WTC11 (cell line): Measurements from ENCODE around the gene NOB1. TPM values are rescaled to one million over a fixed set of nuclear protein-coding genes. Genes with fewer than 3 reads are reported as not detected.

ENCODE experiments used
- ATAC-seq: fragments of 200-7000 bp; cut with Tn5 transposase; 2 replicates; pipeline ENCODE4 v1.10.0; 2021; ENCODE audit warnings: mild to moderate bottlenecking, moderate library complexity
- CTCF ChIA-PET: fragments of 300-600 bp; sonication (Branson Sonifier 250); formaldehyde crosslinking; loops from one replicate; lab custom pipeline; 2021; ENCODE audit warnings: antibody characterized with exemption; lab: Charles Lee
- POLR2A ChIA-PET: fragments of 350-600 bp; sonication (Branson Sonifier 250); formaldehyde crosslinking; loops from one replicate; lab custom pipeline; 2021; ENCODE audit warnings: antibody characterized with exemption; lab: Charles Lee
- DNase-seq: peaks from one replicate; pipeline ENCODE4 v3.0.0; 2021; ENCODE audit warnings: low spot score
- H3K27ac Mint-ChIP-seq: 2 replicates; pipeline ENCODE4 v1.8.0; 2021; ENCODE audit warnings: mixed read lengths
- H3K27me3 Mint-ChIP-seq: 2 replicates; pipeline ENCODE4 v1.8.0; 2021; ENCODE audit warnings: low read depth, mild to moderate bottlenecking, moderate library complexity, mixed read lengths
- H3K36me3 Mint-ChIP-seq: 2 replicates; pipeline ENCODE4 v1.8.0; 2021; ENCODE audit warnings: mixed read lengths
- H3K4me1 Mint-ChIP-seq: 2 replicates; pipeline ENCODE4 v1.8.0; 2022; ENCODE audit warnings: mixed read lengths
- H3K4me3 Mint-ChIP-seq: 2 replicates; pipeline ENCODE4 v1.8.0; 2021; ENCODE audit warnings: mild to moderate bottlenecking, moderate library complexity, mixed read lengths
- H3K9me3 Mint-ChIP-seq: 2 replicates; pipeline ENCODE4 v1.8.0; 2021; ENCODE audit warnings: mixed read lengths
- CREM ChIP-seq: sonication (generic); formaldehyde crosslinking; IDR thresholded peaks from 2 replicates; pipeline ENCODE4 v1.8.1; 2022; ENCODE audit warnings: mild to moderate bottlenecking, missing genetic modification reagents, moderate library complexity
- ELF4 ChIP-seq: sonication (generic); formaldehyde crosslinking; IDR thresholded peaks from 2 replicates; pipeline ENCODE4 v1.8.1; 2022; ENCODE audit warnings: low read depth, mild to moderate bottlenecking, moderate library complexity, missing genetic modification reagents
- FOXJ3 ChIP-seq: sonication (generic); formaldehyde crosslinking; IDR thresholded peaks from 2 replicates; pipeline ENCODE4 v1.9.0; 2021; ENCODE audit warnings: missing genetic modification reagents, mild to moderate bottlenecking, borderline replicate concordance
- FOXK1 ChIP-seq: sonication (generic); formaldehyde crosslinking; IDR thresholded peaks from 2 replicates; pipeline ENCODE4 v1.8.0; 2022; ENCODE audit warnings: mild to moderate bottlenecking, moderate library complexity, missing genetic modification reagents
- GRHL2 ChIP-seq: fragments of 250-450 bp; sonication (Bioruptor Pico); IDR thresholded peaks from 2 replicates; pipeline ENCODE4 v1.8.0; 2022; ENCODE audit warnings: mild to moderate bottlenecking, moderate library complexity; ENCODE audit not compliant: insufficient replicate concordance, severe bottlenecking
- MYBL2 ChIP-seq: sonication (generic); formaldehyde crosslinking; IDR thresholded peaks from 2 replicates; pipeline ENCODE4 v1.8.1; 2023; ENCODE audit warnings: mild to moderate bottlenecking, moderate library complexity, missing genetic modification reagents
- NR2C2 ChIP-seq: sonication (generic); formaldehyde crosslinking; IDR thresholded peaks from 2 replicates; pipeline ENCODE4 v1.8.0; 2022; ENCODE audit warnings: mild to moderate bottlenecking, missing genetic modification reagents
- PREB ChIP-seq: sonication (generic); formaldehyde crosslinking; IDR thresholded peaks from 2 replicates; pipeline ENCODE4 v1.8.1; 2022; ENCODE audit warnings: mild to moderate bottlenecking, missing genetic modification reagents, moderate library complexity, borderline replicate concordance
- SMAD4 ChIP-seq: sonication (generic); formaldehyde crosslinking; IDR thresholded peaks from 2 replicates; pipeline ENCODE4 v1.8.0; 2022; ENCODE audit warnings: mild to moderate bottlenecking, missing genetic modification reagents
- TP53 ChIP-seq: sonication (generic); formaldehyde crosslinking; IDR thresholded peaks from 2 replicates; pipeline ENCODE4 v1.8.1; 2023; ENCODE audit warnings: mild to moderate bottlenecking, missing genetic modification reagents
- ZNF121 ChIP-seq: sonication (generic); formaldehyde crosslinking; IDR thresholded peaks from 2 replicates; pipeline ENCODE4 v1.8.0; 2023; ENCODE audit warnings: missing genetic modification reagents
- ZNF671 ChIP-seq: fragments of 250-450 bp; sonication (Bioruptor Pico); IDR thresholded peaks from 2 replicates; pipeline ENCODE4 v1.8.0; 2021; ENCODE audit warnings: mild to moderate bottlenecking
- total RNA-seq: library from RNA; stranded (reverse); gene quantifications from 3 replicates; pipeline ENCODE4 v1.2.3, GENCODE V29; 2021
- TF ChIP-seq, protein P1 (sequence below): fragments of 250-450 bp; sonication (Bioruptor Pico); IDR thresholded peaks from 2 replicates; pipeline ENCODE4 v1.9.0; 2021; ENCODE audit warnings: mild to moderate bottlenecking
- TF ChIP-seq, protein P2 (sequence below): sonication (generic); formaldehyde crosslinking; IDR thresholded peaks from 2 replicates; pipeline ENCODE4 v1.8.0; 2023; ENCODE audit warnings: mild to moderate bottlenecking, missing genetic modification reagents
- TF ChIP-seq, protein P3 (sequence below): sonication (generic); formaldehyde crosslinking; conservative IDR thresholded peaks from 2 replicates; pipeline ENCODE4 v1.8.1; 2023; ENCODE audit warnings: mild to moderate bottlenecking, low read depth, missing genetic modification reagents, moderate library complexity
- TF ChIP-seq, protein P4 (sequence below): fragments of 250-450 bp; sonication (Bioruptor Pico); IDR thresholded peaks from 2 replicates; pipeline ENCODE4 v1.9.0; 2021; ENCODE audit warnings: moderate library complexity, mild to moderate bottlenecking, inconsistent platforms, borderline replicate concordance
- TF ChIP-seq, protein P5 (sequence below): sonication (generic); formaldehyde crosslinking; IDR thresholded peaks from 2 replicates; pipeline ENCODE4 v1.8.1; 2023; ENCODE audit warnings: mild to moderate bottlenecking, missing genetic modification reagents, moderate library complexity

Gene NOB1
- total RNA-seq, 1 experiment from 2014 or later: 88.0 TPM

DNA sequence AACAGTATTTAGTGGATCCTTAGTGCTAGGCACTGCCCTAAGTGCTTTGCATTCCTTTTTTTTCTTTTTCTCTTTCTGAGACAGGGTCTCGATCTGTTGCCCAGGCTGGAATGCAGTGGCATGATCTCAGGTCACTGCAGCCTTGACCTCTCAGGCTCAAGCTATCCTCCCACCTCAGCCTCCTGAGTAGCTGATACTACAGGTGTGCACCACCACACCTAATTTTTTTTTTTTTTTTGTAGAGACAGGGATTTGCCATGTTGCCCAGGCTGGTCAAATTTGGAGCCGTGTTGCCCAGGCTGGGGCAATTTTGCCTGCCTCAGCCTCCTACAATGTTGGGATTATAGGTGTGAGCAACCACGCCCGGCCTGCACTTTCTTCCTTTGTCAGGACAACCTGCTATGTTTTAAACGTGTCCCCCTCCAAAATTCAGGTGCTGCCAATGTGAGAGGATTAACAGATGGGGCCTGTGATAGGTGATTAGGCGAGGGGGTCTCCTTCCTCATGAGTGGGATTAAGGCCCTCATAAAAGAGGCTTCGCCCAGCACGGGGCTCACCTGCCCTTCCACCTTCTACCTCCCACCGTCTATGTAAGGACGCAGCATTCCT, 33.8 kb downstream of the NOB1 start:
- no peak for DNase-seq
- no peak for ATAC-seq
- Mint-ChIP-seq H3K27ac (peak overlapping the region; percentile 15; the same call in 1 of the 2 replicates), H3K27me3 (no peaks in the 10 kb centered on the region), H3K36me3 (no peaks in the 10 kb centered on the region), H3K4me3 (no peak overlapping the region), H3K9me3 (no peaks in the 10 kb centered on the region), H3K4me1 (peaks cover 13% of the 10 kb centered on the region)
- TF ChIP-seq TP53 (no peak), MYBL2 (CRISPR knock-in tag) (no peak), SMAD4 (CRISPR knock-in tag) (no peak), FOXJ3 (CRISPR knock-in tag) (no peak), PREB (CRISPR knock-in tag) (no peak), CREM (CRISPR knock-in tag) (no peak), ZNF121 (CRISPR knock-in tag) (no peak), FOXK1 (no peak)
- TF ChIP-seq, protein P1, sequence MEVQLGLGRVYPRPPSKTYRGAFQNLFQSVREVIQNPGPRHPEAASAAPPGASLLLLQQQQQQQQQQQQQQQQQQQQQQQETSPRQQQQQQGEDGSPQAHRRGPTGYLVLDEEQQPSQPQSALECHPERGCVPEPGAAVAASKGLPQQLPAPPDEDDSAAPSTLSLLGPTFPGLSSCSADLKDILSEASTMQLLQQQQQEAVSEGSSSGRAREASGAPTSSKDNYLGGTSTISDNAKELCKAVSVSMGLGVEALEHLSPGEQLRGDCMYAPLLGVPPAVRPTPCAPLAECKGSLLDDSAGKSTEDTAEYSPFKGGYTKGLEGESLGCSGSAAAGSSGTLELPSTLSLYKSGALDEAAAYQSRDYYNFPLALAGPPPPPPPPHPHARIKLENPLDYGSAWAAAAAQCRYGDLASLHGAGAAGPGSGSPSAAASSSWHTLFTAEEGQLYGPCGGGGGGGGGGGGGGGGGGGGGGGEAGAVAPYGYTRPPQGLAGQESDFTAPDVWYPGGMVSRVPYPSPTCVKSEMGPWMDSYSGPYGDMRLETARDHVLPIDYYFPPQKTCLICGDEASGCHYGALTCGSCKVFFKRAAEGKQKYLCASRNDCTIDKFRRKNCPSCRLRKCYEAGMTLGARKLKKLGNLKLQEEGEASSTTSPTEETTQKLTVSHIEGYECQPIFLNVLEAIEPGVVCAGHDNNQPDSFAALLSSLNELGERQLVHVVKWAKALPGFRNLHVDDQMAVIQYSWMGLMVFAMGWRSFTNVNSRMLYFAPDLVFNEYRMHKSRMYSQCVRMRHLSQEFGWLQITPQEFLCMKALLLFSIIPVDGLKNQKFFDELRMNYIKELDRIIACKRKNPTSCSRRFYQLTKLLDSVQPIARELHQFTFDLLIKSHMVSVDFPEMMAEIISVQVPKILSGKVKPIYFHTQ (CRISPR knock-in tag): no peak
- TF ChIP-seq, protein P2, sequence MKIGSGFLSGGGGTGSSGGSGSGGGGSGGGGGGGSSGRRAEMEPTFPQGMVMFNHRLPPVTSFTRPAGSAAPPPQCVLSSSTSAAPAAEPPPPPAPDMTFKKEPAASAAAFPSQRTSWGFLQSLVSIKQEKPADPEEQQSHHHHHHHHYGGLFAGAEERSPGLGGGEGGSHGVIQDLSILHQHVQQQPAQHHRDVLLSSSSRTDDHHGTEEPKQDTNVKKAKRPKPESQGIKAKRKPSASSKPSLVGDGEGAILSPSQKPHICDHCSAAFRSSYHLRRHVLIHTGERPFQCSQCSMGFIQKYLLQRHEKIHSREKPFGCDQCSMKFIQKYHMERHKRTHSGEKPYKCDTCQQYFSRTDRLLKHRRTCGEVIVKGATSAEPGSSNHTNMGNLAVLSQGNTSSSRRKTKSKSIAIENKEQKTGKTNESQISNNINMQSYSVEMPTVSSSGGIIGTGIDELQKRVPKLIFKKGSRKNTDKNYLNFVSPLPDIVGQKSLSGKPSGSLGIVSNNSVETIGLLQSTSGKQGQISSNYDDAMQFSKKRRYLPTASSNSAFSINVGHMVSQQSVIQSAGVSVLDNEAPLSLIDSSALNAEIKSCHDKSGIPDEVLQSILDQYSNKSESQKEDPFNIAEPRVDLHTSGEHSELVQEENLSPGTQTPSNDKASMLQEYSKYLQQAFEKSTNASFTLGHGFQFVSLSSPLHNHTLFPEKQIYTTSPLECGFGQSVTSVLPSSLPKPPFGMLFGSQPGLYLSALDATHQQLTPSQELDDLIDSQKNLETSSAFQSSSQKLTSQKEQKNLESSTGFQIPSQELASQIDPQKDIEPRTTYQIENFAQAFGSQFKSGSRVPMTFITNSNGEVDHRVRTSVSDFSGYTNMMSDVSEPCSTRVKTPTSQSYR (CRISPR knock-in tag): no peak
- TF ChIP-seq, protein P3, sequence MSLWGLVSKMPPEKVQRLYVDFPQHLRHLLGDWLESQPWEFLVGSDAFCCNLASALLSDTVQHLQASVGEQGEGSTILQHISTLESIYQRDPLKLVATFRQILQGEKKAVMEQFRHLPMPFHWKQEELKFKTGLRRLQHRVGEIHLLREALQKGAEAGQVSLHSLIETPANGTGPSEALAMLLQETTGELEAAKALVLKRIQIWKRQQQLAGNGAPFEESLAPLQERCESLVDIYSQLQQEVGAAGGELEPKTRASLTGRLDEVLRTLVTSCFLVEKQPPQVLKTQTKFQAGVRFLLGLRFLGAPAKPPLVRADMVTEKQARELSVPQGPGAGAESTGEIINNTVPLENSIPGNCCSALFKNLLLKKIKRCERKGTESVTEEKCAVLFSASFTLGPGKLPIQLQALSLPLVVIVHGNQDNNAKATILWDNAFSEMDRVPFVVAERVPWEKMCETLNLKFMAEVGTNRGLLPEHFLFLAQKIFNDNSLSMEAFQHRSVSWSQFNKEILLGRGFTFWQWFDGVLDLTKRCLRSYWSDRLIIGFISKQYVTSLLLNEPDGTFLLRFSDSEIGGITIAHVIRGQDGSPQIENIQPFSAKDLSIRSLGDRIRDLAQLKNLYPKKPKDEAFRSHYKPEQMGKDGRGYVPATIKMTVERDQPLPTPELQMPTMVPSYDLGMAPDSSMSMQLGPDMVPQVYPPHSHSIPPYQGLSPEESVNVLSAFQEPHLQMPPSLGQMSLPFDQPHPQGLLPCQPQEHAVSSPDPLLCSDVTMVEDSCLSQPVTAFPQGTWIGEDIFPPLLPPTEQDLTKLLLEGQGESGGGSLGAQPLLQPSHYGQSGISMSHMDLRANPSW (CRISPR knock-in tag): no peak
- CTCF ChIA-PET: interaction anchor here (0.6 to 1.6 kb wide), 3 partner anchors 34 to 143 kb away, joined by 3 to 5 read pairs (median 3); partner anchors contain the start of gene NOB1
- POLR2A ChIA-PET: no interaction called here

- no peak for ATAC-seq
- no peak for DNase-seq
- 0 out of 2 replicates have a peak overlapping the region, but pooled peaks have one; percentile 13 for H3K27ac Mint-ChIP-seq
- no peak overlapping the region for H3K4me3 Mint-ChIP-seq
- POLR2A ChIA-PET: no interaction called here
- CTCF ChIA-PET: interaction anchor here (1.1 kb wide), 1 partner anchor 36 kb away, joined by 4 read pairs; the partner anchor contains the start of gene NOB1
- H3K4me1 Mint-ChIP-seq: peaks cover 2% of the 10 kb centered on the region; the same call in 1 of the 2 replicates
- H3K36me3 Mint-ChIP-seq: no peaks in the 10 kb centered on the region
- H3K27me3 Mint-ChIP-seq: no peaks in the 10 kb centered on the region
- H3K9me3 Mint-ChIP-seq: no peaks in the 10 kb centered on the region
- TF ChIP-seq ZNF671 (CRISPR knock-in tag) (no peak), ELF4 (CRISPR knock-in tag) (no peak), MYBL2 (CRISPR knock-in tag) (no peak), GRHL2 (CRISPR knock-in tag) (no peak), NR2C2 (CRISPR knock-in tag) (no peak)
- TF ChIP-seq, protein P4, sequence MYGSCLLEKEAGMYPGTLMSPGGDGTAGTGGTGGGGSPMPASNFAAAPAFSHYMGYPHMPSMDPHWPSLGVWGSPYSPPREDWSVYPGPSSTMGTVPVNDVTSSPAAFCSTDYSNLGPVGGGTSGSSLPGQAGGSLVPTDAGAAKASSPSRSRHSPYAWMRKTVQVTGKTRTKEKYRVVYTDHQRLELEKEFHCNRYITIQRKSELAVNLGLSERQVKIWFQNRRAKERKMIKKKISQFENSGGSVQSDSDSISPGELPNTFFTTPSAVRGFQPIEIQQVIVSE (CRISPR knock-in tag): no peak
- TF ChIP-seq, protein P5, sequence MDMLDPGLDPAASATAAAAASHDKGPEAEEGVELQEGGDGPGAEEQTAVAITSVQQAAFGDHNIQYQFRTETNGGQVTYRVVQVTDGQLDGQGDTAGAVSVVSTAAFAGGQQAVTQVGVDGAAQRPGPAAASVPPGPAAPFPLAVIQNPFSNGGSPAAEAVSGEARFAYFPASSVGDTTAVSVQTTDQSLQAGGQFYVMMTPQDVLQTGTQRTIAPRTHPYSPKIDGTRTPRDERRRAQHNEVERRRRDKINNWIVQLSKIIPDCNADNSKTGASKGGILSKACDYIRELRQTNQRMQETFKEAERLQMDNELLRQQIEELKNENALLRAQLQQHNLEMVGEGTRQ: no peak
Measured at GRCh38 chr16:69718111-69718764, 36.5 kb downstream of the NOB1 start.
